PC-9 (cell line): Measurements from ENCODE around the gene E2F6.

ENCODE experiments used
- CTCF ChIP-seq: fragments of 200-600 bp; sonication (generic); conservative IDR thresholded peaks from 2 replicates; pipeline ENCODE4 v1.6.1; 2017; ENCODE audit warnings: mixed run types, antibody characterized with exemption, mild to moderate bottlenecking, moderate library complexity
- EZH2 ChIP-seq: fragments of 200-600 bp; sonication (generic); IDR thresholded peaks from 2 replicates; pipeline ENCODE4 v1.8.0; 2017; ENCODE audit warnings: antibody characterized with exemption, low read depth

GRCh38 chr2:11434443-11434842 is 31.5 kb downstream of the E2F6 start:
- TF ChIP-seq CTCF: no peak
- TF ChIP-seq EZH2: no peak
